Suppressor macrophage (primary cell): ENCODE measurements around the gene SLC19A1.
A peak's percentile ranks its signal among the peaks of the same experiment; 100 is the strongest.

Experiments
- DNase-seq, 4 experiments: peaks; one replicate each; pipeline ENCODE4 v3.0.0-alpha.2; 2020 to 2022

Gene SLC19A1

DNA sequence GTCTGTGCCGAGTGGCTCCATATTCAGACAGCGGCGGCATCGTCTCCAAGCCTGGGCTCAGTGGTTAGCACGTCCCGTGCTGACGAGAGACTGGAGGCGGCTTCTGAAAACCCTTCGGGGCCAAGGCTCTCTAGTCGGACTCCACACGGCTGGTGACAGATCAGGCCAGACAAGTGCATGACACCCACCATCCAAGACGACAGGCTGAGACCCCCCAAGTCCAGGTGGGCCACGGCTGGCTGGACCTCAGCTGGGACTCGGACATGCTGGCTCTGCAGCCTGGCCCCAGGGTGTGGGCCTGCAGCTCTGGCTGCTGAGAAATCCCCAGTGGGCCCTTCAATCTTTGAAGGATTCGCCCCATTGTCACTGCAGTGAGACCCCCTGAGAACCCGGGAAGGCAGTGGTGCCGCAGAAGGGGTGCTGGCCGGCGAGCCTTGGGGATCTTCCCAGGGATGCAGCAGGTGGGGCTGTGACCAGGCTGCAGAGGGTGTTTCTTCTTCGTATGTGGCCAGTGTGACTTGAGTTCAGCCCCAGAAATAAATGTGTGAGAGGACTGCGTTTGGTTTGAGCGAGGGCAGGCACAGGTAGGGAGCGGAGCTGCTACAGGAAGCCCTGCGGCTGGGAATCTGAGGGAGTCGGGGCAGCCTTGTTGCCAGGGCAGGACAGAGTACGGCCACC, 15.9 kb upstream of the SLC19A1 start:
- no peak for DNase-seq

DNA sequence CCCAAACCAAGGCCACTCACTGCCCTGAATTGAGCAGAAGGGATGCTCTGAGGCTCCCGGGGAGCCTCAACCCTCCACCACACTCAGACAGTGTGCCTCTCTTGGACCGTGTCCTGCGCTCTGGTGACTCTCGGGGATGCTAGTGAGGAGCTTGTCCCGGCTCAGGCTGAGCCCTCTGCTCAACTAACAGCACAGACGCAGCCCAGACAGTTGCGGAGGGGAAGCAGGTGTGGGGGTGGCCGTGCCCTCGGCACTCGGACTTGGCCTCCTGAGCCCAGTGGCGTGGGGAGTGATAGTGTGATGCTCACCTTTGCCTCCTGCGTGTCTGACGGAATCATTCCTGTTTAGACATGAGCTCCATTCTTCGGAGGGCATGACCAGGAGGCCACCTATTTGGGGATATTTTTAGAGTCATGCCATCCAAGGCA, 15.4 kb upstream of the SLC19A1 start:
- DNase-seq = no peak

DNA sequence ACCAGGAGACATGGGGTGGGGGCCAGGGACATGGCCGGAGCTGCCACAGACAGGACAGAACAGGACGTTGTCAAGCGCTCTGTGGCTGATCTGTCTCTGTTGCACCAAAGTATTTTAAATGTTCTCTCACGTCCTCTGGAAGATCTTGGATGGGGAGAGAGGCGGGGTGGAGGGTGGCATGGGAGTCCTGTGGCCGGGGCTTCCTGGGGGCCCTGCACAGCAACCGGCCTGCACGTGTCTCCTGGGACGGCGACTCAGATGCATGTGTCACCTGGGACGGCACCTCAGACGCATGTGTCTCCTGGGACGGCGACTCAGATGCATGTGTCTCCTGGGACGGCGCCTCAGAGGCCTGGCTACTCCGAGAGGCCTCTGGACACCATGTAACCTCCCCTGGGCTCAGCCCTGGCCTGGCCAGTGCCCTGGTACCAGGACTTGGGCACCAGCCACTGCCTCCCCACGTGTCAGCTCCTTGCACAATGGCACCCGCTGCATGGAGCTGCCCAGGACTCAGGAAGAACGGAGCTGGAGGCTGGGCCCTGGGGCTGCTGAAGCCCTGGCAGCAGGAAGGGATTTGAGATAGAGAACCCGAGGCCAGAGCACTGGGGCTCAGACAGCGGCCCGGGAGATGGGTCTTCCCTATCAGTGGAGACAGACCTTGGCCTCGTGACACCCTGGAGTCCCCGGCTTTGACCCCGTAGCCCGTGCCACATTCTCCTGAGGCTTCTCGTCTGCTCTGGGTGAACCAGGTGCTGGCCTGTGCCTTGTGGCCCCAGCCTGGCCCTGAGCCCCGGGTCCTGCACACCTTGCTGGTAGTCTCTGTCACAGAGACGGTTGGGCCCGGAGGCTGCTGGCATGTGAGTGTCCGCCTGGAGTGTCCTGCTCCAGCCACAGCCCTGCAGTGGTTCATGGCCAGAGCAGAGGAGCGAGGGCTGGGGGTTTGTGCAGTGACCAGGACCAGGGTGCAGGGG, 14.7 kb upstream of the SLC19A1 start:
- DNase-seq = no peak

DNA sequence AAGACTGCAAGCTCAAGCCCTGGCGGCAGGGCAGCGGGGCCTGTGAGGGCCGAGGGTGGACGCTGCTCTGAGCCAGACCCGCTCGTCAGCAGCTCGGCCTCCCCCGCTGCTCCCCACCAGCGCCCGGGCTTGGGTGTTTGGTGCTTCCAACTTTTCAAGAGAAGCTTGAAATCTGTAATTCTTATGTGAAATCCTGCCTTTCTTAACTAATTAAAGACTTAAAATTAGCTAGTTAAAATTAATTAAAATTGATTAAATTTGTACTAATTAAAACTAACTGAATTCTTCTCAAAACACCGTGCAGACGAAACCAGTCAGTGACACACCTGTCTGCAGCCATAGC, 14.0 kb upstream of the SLC19A1 start:
- DNase-seq = no peak

DNA sequence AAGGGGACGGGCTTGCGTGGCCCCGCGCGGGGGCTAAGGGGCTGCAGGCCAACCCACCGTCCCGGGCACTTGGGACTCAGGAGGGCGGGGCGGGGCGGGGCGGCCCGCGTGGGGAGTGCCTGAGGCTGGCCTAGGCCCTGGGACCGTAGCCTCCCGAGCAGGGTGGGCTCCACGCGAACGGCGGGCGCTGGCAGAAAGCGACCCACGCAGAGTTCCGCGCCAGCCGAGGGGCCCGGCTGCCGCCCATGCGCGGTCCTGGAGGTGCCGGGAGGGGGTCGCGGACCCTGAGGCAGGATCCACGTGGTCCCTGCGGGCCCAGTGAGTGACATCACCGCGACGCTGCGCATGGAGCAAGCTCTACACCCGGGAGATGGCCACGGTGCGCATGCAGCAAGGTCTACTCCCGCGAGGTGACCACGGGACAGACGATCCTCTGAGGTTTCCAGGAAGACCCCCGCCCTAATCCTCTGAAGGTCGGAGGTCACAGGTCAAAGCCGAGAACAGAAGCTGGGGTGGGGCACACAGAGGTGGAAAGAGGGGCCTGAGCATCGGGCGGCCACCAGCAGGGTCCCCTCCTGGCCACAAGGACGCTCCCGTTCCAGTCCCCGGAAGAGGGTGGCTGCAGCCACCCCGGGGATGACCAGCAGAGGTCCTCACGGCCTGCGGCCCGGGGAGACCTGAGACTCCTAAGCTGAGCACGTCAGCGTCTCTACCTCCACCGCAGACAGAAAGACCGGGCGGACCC, 13.5 kb upstream of the SLC19A1 start:
- peak; percentile 73 to 90 (median 79) for DNase-seq

DNA sequence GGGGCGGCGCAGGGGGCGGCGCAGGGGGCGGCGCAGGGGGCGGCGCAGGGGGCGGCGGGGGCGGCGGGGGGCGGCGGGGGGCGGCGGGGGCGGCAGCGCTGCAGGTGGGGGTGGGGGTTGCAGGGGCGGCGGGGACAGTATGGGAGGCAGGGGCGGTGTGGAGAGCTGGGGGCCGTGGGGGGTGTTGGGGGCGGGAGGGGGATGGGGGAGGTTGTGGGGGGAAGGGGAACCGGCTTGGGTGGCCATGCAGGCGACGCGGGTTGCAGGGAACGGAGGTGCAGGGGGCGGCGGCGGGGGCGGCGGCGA, 13.0 kb upstream of the SLC19A1 start:
- DNase-seq = no peak

DNA sequence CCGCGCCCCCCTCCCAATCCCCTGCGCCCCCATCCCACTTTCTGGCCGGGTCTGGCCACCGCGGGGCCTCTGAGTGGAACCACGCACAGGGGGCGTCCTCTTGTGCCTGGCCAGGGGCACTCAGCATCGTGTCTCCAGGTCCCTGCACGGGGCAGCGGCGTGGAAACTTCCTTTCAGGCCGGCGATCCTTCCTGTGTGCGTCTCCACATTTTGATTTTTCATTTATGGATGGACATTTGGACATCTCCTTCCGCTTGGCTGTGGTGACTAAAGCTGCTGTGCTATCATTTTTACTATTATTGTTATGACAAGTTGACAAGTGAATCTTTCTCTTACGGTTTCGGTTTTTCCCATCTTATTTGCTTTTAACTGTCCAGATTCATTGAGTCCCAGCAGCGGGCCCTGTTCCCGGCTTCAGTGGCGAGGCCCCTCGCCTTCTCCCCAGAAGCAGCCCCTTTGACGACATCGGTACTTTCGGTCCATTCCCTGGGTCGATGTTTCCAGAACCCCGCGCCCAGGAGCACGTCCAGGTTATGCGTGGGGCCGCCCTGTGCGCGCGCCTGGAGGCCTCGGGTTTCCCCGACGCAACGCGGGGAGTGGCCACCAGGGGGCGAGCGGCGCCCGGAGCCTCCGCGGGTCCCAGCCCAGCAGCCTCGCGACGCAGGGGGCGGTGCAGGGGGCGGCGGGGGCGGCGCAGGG, 12.4 kb upstream of the SLC19A1 start:
- peak; percentile 72 to 90 (median 86) for DNase-seq

DNA sequence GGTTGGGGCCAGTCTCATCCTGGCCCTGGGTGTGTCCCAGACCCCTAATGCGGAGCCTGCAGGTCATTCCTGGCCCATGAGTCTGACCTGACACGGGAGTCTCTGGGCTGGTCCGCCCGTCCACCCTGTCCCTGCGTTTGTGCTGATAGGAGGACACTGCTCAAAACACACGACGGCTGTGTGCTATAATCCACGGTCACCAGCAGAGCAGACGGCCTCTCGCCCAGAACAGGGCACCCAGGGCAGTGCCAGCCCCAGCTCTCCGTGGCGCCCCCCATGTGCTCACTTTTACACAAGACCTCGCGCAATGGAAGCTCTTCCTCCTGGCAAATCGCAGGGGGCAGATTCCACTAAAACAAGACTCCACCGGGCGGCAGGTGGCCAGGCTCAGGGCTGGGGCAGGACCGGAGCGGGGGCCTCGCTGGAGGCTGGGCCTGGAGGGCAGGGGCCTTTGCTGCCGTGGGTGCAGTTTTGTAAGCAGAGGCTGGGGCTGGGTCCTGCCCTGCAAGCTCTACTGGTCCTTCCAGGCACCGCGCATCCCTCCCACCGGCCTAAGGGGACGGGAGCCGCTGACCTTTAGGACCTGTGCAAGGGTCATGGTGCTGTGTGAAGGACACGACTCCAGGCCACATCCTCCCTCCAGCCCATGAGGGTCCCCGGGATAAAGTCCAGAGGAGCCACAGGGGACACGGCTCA, 10.6 kb upstream of the SLC19A1 start:
- no peak for DNase-seq

DNA sequence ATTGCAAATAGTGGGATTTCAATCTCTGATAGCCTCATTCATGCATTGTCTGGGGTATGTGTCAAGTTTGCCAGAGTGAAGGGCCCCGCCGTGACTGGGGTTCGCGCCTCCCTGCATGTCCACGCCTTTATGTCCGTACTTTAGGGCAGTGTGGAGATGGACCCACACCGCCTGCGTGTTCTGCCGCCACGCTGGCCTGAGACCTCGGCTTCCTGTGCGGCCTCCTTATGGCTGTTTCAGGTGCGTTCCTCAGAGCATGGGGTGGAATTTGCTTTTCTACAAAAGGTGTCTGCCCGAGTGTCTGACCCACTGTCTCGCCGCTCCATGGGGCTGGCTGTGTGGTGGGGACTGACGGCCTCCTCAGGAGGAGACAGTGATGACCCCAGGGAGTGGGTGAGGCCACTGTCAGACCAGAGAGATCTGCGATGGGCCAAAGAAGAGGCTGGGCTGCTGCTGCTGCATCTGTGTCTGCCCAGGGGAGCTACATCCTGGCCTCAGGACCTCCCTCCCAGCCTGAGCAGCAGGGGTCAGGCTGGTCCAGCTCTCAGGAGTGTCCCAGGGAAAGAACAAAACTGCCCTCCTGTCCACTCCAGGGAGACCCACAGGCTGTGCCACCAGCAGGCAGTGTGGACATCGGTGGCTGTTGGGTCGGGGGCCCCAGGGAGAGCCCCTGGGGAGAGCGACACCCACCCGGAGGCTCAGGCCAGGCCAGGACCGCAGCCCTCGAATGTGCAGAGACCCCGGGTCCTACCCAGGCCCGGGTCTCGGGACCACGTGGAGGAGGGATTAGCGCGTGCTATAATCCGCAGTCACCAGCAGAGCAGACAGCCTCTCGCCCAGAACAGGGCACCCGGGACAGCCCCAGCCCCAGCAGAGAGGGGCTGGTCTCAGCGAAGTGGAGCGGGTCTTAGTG, 9.8 kb upstream of the SLC19A1 start:
- no peak for DNase-seq

DNA sequence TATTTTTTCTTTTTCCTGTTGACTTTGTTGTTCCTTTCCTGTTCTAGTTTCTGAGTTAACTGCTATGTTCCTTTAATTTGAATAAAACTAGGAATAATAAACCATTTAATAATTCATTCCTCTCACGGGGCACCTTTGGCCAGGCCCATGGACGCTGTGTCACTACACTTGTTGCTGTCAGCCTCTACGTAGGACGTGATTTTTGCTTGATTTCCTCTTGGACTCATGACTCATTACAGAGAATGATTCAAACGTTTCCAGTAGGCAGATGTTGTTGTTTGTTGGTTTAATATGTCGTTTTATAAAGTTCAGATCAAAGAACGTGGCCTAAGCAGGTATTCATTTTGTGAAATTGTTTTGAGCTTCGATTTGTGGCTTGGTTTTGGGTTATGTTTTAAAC, 9.1 kb upstream of the SLC19A1 start:
- DNase-seq = peak; percentile 81 to 93 (median 87)

DNA sequence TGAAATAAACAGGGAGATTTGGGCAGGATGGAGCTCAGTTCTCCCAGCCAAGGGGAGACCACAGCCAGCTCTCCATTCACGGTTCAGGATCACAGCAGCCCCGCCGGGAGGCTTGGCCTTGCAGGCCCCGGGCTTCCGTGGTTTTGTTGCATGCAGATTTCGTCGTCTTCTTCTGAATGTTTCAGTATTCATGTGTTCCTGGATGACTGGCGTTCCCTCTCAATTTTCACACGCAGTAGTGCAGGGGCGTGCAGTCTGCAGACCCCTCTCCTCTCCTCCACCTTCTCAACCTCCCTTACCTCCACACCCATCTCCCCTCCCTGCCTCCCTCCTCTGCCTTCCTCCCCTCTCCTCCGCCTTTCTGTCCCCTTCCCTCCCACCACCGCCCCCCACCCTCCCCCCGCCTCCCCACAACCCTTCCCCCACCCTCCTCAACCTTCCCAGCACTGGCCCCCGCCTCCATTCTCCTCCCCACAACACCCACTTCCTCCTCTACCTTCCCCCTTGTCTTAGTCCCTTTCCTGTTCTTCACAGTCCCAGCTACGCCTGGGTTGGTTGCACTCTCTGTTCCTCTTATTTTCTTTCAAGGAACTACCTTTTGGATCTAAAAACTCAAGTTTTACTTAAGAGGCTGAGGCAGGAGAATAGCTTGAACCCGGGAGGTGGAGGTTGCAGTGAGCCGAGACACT, 8.4 kb upstream of the SLC19A1 start:
- DNase-seq = peak; percentile 76 to 89 (median 86)

DNA sequence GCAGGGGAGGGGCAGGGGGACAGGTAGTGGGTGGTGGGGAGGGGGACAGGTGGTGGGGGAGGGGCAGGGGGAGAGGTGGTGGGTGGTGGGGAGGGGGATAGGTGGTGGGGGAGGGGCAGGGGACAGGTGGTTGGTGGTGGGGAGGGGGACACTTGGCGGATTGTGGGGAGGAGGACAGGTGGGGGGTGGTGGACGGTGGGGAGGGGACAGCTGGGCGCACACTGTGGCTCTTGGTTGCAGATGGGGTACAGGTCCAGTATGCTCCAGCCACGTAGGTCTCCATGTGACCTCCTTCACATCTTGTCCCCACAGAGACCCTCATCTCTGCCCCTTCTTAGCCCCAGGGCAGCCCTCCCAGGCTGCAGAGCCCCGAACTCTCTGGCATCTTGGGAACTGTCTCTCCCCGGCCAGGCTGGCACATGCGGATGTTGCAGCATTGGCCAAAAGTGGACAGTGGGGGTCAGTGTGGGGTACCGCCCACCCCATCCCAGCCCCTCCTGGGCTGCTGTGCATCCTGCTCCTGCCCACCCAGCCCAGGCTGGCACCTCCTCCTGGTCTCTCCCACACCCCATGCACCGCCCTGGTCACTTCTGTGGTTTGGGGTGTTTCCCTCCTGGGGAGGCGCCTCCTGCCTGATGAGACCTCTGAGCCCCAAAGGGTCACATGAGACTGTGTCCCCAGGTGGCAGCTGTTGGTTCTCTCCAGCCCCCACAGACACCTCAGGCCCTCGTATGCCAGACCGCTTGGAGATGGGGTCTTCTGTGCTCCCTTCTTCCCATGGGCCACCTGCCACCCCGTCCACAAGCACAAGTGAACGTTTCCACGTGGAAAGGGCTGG, 7.6 kb upstream of the SLC19A1 start:
- peak in 2 of 4 experiments; percentile 24 to 41 for DNase-seq

DNA sequence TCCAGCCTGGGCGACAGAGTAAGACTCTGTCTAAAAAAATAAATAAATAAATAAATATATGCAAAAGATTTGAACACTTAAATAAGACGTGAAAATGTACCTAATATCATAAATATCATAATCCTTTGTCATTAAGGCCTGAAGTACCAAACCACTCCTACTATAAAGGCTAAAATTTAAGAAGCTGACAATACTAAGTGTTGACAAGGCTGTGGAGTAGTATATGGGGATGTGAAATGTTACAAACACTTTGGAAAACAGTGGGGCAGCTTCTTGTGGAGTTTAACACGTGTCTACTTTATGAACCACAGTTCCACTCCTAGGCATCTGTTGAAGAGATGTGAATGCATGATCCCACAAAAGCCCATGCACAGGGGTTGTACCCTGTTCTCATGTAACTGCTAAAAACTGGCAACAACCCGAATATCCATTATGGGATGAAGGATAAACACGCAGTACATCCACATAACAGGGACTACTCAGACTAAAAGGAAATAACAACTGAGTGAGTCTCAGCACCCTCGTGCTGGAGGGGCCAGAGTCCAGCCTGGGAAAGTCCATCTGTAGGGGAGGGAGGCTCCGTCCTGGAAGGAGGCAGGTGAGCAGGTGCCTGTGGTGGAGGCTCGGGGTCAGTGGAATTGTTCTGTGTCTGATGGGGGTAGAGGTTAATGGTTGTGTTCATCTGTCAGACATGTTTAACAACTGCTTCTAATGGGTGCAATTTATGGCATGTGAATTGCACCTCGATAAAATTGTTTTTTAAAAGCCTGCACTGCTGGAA, 6.7 kb upstream of the SLC19A1 start:
- no peak for DNase-seq

DNA sequence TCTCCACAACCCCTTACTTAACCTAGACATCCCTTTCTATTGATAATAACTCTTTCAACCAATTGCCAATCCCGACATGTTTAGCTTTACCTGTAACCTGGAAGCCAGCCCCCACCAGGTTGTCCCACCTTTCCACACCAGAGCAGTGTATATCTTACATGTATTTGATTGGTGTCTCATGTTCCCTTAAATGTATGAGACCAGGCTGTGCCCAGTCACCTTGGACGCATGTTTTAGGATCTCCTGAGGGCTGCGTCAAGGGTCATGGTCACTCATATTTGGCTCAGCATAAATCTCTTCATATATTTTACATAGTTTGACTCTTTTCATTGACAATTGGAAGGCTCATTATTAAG, 5.3 kb upstream of the SLC19A1 start:
- DNase-seq = no peak

DNA sequence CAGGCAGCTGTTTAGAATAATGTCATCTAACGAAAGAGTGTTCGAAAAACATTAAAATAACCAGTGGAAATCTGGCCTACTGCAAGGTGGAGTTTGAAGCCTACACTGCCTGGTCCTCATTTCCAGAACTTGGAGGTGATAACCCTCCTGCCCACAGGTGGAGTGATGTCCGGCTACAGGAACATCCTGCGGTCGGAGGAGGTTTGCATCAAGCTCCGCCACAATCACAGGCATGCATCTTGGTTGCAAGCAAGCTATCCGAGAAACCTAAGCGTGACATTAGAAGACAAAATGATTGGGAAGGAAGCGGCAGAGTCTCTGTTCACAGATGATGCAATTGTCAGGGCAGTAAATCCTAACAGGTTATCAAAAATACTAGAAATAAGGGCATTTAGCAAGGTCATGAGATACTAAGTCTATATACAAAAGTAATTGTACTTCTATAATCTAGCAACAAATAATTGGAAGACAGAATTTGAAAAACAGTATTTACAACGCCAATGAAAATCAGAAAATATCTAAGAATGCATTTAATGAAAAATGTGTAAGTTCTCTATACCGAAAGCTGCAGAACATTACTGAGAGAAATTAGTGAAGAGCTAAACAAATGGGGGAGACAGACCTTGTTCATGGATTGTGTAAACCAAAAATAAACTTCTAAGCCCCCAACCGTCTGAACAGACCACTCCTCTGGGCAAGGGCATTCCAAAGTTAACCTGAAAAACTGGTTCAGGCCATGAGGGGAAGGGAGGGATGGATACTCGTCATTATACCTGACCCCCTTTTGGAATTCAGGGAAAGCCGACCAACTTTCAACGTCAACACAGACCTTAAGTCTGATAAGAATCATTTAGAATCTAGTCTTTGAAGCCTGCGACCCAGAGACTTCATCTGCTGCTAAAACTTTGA, 4.7 kb upstream of the SLC19A1 start:
- DNase-seq = no peak

DNA sequence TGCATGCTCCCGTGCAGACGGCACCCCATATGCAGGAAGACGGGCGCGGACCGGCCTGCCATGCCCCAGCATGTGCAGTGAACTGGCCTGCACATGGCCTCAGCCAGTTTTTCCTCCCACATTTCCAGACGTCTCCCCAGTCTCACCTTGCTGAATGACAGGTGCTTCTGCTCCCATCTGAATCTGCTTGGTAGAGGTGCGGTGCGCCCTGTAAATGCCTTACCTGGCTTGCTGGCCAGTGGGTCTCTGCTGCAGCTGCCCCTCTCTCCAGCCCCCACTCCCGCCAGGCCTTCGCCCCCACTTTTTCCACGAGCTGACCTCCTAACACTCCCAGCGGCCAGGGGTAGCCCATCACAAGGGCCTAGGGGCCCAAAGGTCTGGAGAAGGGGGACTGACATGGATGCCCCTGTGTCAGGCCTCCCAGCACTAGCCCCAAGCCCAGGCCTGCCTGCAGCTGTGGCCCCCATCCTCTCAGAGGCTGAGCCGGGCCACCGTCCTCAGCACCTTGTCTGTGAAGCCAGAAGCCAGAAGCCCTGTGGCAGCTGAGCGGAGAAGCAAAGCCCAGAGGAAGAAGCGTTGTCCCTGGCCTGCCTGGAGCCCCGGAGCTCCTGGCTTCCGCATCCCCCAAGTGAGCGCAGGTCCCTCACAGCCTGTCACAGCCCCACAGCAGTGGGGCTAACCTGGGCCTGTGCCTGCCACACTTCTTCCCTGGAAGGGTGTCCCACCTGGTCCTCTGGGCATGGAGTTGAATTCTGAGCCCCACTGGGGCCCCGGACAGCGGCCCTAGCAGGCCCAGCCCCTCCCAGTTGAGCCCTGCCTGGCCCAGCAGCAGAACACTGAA, 3.7 kb upstream of the SLC19A1 start:
- no peak for DNase-seq

DNA sequence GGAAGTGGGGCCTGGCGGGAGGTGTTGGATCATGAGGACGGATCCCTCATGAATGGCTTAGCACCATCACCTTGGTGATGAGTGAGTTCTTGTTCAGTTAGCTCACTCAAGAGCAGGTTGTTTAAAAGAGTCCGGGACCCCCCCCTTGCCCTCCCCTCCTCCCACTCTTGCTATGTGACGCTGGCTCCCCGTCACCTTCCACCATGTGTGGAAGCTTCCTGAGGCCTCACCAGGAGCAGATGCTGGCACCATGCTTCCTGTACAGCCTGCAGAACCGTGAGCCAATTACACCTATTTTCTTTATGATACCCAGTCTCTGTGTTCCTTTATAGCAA, 3.0 kb upstream of the SLC19A1 start:
- no peak for DNase-seq
